Sigmoid colon (tissue), 7 donors: ENCODE measurements around the gene KIAA0586. TPM values are rescaled to one million over a fixed set of nuclear protein-coding genes. Genes with fewer than 3 reads are reported as not detected.

Source experiments
- DNase-seq: peaks from one replicate; pipeline ENCODE4 v3.0.0-alpha.2; 2019
- H3K27ac ChIP-seq, 4 donors: fragments of 200-600 bp; sonication (generic); one replicate each; pipeline ENCODE4 v1.5.1; 2016 to 2019; ENCODE audit warnings: mild to moderate bottlenecking in 1 of 4
- H3K27me3 ChIP-seq, 3 donors: fragments of 200-600 bp; sonication (generic); one replicate each; pipeline ENCODE4 v1.5.1; 2019; ENCODE audit warnings: mild to moderate bottlenecking in 1 of 3
- H3K36me3 ChIP-seq, 4 donors: fragments of 200-600 bp; sonication (generic); one replicate each; pipeline ENCODE4 v1.5.1; 2016 to 2019
- H3K4me1 ChIP-seq, 4 donors: fragments of 200-600 bp; sonication (generic); one replicate each; pipeline ENCODE4 v1.5.1; 2017 to 2019
- H3K4me3 ChIP-seq, 4 donors: fragments of 200-600 bp; sonication (generic); one replicate each; pipeline ENCODE4 v1.5.1; 2017 to 2019; ENCODE audit warnings: mild to moderate bottlenecking in 2 of 4, moderate library complexity in 1 of 4
- H3K9me3 ChIP-seq, 4 donors: fragments of 200-600 bp in 3 of 4; sonication (generic) in 3 of 4; one replicate each; pipeline versions ENCODE4 v1.5.1 to v1.6.1; 2013 to 2019
- EP300 ChIP-seq, 4 donors: sonication (generic); formaldehyde crosslinking; IDR thresholded peaks; one replicate each; pipeline ENCODE4 v1.6.1; 2017; ENCODE audit warnings: antibody characterized with exemption in 4 of 4
- POLR2A ChIP-seq, 2 donors: fragments of 450-650 bp; IDR thresholded peaks; one replicate each; pipeline ENCODE4 v1.6.1; 2016; ENCODE audit warnings: antibody characterized with exemption in 2 of 2, mild to moderate bottlenecking in 2 of 2, moderate library complexity in 2 of 2
- POLR2AphosphoS5 ChIP-seq, 4 donors: sonication (generic); formaldehyde crosslinking; IDR thresholded peaks; one replicate each; pipeline ENCODE4 v1.6.1; 2017; ENCODE audit warnings: antibody characterized with exemption in 4 of 4
- WGBS, 2 donors: extraction: QIAGEN DNeasy Blood & Tissue Kit; methylation state at CpG; one replicate each; pipeline ENCODE4 v1.1.7; 2013; 5-methylcytosine and 5-hydroxymethylcytosine counted together
- intact Hi-C: fragments of 100-400 bp; cut with DNase I; formaldehyde crosslinking; loops from one replicate; pipeline ENCODE4 v1.15.1; 2023
- polyA plus RNA-seq, 3 donors: library from polyadenylated mRNA; stranded (reverse); fragments of 200-250 nt; gene quantifications; one replicate each; pipeline ENCODE4 v1.2.3, GENCODE V29; 2013
- total RNA-seq, 4 donors: library from RNA; depleted of rRNA; stranded (reverse); fragments of >200 nt; gene quantifications; one replicate each; pipeline ENCODE4 v1.1.0, GENCODE V29; 2016
- TF ChIP-seq, protein P1 (sequence below), 4 experiments: fragments of 450-650 bp in 3 of 4; fragments of 200-600 bp in 1 of 4; IDR thresholded peaks; one replicate each; pipeline ENCODE4 v1.5.1; 2016 to 2019; ENCODE audit warnings: antibody characterized with exemption in 4 of 4, mild to moderate bottlenecking in 3 of 4, moderate library complexity in 2 of 4
- donor health status: healthy with polysubstance abuse.
- donor health status: Bipolar disorder and iron deficiency.
- donor health status: healthy.

KIAA0586 gene
- total and polyA plus RNA-seq, 7 donors = 2.5 to 20.2 (median 12.8) TPM

DNA sequence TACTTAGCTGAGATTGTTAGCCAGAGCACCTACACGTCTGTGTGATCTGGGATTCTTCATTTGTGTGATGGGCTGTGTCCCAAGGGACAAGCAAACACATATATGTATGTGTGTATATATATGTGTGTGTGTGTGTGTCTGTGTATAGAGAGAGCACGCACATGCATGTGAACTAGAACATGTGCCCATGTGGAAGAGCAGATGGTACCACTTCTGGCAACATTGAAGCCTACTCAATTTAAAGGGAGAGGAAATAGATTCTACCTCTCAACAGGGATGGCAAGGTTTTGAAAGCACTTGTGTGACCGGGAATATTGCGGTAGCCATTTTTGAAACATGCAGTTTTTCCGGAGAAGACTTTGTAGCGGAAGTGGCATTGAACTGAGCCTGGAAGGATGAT, 30.4 kb upstream of the KIAA0586 start:
- Histone ChIP-seq H3K27ac (no peak overlapping the region), H3K36me3 (no peaks in the 10 kb centered on the region), H3K9me3 (no peaks in the 10 kb centered on the region), H3K4me3 (no peak overlapping the region), H3K4me1 (peaks cover 0 to 14% (median 5%) of the 10 kb centered on the region in 4 donors), H3K27me3 (no peaks in the 10 kb centered on the region)
- intact Hi-C loops = loop anchor here (5.0 kb wide), 1 partner anchor 290 kb away; no protein-coding TSS in a partner anchor
- 94% methylated on average over 6 of the region's 6 CpGs for WGBS, 2 donors
- no peak for DNase-seq
- no peak for TF ChIP-seq POLR2AphosphoS5 (IDR thresholded peaks at IDR 0.05)
- TF ChIP-seq, protein P1, sequence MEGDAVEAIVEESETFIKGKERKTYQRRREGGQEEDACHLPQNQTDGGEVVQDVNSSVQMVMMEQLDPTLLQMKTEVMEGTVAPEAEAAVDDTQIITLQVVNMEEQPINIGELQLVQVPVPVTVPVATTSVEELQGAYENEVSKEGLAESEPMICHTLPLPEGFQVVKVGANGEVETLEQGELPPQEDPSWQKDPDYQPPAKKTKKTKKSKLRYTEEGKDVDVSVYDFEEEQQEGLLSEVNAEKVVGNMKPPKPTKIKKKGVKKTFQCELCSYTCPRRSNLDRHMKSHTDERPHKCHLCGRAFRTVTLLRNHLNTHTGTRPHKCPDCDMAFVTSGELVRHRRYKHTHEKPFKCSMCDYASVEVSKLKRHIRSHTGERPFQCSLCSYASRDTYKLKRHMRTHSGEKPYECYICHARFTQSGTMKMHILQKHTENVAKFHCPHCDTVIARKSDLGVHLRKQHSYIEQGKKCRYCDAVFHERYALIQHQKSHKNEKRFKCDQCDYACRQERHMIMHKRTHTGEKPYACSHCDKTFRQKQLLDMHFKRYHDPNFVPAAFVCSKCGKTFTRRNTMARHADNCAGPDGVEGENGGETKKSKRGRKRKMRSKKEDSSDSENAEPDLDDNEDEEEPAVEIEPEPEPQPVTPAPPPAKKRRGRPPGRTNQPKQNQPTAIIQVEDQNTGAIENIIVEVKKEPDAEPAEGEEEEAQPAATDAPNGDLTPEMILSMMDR (IDR thresholded peaks at IDR 0.05) = no peak
- no peak for TF ChIP-seq EP300 (IDR thresholded peaks at IDR 0.05)
- TF ChIP-seq POLR2A (IDR thresholded peaks at IDR 0.05) = no peak

DNA sequence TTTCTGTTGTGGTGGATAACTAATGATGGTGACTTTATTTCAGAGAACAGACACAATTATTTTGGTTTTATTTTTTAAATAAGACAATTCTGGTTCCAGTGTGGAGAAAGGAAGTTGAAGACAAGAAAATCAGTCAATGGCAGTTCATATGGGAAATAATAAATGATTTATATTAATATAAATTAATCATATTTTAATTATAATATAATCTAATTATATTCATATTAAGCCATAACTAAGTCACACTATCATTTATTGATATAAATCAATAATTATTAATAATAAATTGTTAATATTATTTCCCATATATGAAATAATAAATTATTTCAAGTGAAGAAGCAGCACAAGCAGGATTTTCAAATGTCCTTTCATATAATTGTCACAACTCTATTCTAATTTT, 29.0 kb upstream of the KIAA0586 start:
- H3K27me3 ChIP-seq = no peaks in the 10 kb centered on the region
- DNase-seq = no peak
- H3K4me3 ChIP-seq = no peak overlapping the region
- intact Hi-C loops = loop anchor here (5.0 kb wide), 1 partner anchor 291 kb away; no protein-coding TSS in a partner anchor
- no peak for TF ChIP-seq EP300 (IDR thresholded peaks at IDR 0.05)
- no peak for TF ChIP-seq POLR2A (IDR thresholded peaks at IDR 0.05)
- TF ChIP-seq, protein P1 (IDR thresholded peaks at IDR 0.05) = no peak
- no peaks in the 10 kb centered on the region for H3K9me3 ChIP-seq
- no peak overlapping the region for H3K27ac ChIP-seq
- peaks cover 0 to 14% (median 5%) of the 10 kb centered on the region in 4 donors for H3K4me1 ChIP-seq
- no peaks in the 10 kb centered on the region for H3K36me3 ChIP-seq

DNA sequence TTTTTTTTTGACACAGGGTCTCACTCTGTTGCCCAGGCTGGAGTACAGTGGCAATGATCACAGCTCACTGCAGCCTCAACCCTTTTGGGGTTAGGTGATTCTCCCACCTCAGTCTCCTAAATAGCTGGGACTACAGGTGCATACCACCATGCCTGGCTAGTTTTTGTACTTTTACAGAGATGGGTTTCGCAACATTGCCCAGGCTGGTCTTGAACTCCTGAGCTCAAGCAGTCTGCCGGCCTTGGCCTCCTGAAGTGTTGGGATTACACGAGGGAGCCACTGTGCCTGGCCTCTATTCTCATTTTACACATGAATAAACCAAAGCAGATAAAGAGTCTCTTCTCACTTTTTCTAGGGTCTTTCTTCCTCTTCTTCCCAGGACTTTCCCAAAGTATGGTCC, 28.6 kb upstream of the KIAA0586 start:
- DNase-seq = no peak
- H3K4me3 ChIP-seq = no peak overlapping the region
- H3K36me3 ChIP-seq = no peaks in the 10 kb centered on the region
- H3K4me1 ChIP-seq = peaks cover 0 to 14% (median 5%) of the 10 kb centered on the region in 4 donors
- intact Hi-C loops = loop anchor here (5.0 kb wide), 1 partner anchor 292 kb away; no protein-coding TSS in a partner anchor
- TF ChIP-seq POLR2A (IDR thresholded peaks at IDR 0.05) (no peak), POLR2AphosphoS5 (IDR thresholded peaks at IDR 0.05) (no peak), EP300 (IDR thresholded peaks at IDR 0.05) (no peak)
- TF ChIP-seq, protein P1 (IDR thresholded peaks at IDR 0.05) = no peak
- 95 to 96% methylated on average over 3 of the region's 3 CpGs for WGBS, 2 donors
- no peak overlapping the region for H3K27ac ChIP-seq
- no peaks in the 10 kb centered on the region for H3K27me3 ChIP-seq
- no peaks in the 10 kb centered on the region for H3K9me3 ChIP-seq

DNA sequence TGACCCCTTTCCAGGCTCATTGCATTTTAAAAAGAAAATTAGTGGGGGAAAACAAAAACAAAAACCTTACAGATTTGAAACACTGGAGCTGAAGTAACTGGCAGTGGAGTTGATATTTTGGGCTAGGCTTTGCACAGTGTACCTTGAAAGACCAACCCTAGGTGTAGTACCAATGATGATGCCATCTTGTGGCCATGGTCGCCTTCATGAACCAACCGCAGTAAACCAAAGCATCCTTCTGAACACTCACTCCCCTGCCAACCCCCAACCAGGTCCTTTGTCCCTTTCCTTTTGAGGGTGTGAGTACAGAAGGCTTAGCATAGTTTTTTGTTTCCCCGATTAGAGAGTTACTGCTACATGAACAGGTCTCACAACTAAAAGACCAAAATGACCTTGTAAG, 25.9 kb upstream of the KIAA0586 start:
- WGBS, 2 donors = 93% methylated on average over 3 of the region's 3 CpGs
- no peak for DNase-seq
- no peak overlapping the region for H3K27ac ChIP-seq
- peaks cover 0 to under 1% (median 0%) of the 10 kb centered on the region in 4 donors for H3K4me1 ChIP-seq
- TF ChIP-seq POLR2A (IDR thresholded peaks at IDR 0.05) (no peak), POLR2AphosphoS5 (IDR thresholded peaks at IDR 0.05) (no peak), EP300 (IDR thresholded peaks at IDR 0.05) (no peak)
- TF ChIP-seq, protein P1 (IDR thresholded peaks at IDR 0.05) = no peak
- intact Hi-C loops = no loop called here
- no peaks in the 10 kb centered on the region for H3K27me3 ChIP-seq
- no peaks in the 10 kb centered on the region for H3K9me3 ChIP-seq
- no peak overlapping the region for H3K4me3 ChIP-seq
- no peaks in the 10 kb centered on the region for H3K36me3 ChIP-seq

DNA sequence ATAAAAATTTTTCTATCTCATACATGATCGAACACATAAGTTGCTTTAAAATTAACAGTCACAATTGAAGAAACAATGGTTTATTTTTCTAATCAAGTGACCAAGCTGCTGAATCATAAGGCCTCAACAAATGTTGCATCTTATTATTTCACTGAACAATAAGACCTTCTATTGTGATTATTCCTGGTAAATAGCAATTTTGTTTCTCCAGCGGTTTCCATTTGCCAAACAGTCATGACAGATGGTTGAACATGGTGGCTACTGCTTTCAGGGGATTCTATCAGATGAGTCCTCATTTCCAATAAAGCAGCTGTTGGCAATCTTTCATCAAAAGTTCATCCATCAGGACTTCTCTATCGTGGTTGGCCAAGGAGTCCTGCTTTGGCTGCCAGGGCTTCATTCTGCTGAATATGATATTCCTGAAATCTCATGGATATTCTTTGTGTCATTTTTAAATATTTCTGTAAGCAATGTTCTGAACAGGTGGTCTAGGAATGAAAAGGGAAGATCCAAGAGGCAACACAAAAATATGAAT, 18.8 kb upstream of the KIAA0586 start:
- TF ChIP-seq EP300 (IDR thresholded peaks at IDR 0.05) = no peak
- TF ChIP-seq POLR2AphosphoS5 (IDR thresholded peaks at IDR 0.05) = no peak
- H3K27ac ChIP-seq = no peak overlapping the region
- H3K4me3 ChIP-seq = no peak overlapping the region
- DNase-seq = no peak
- H3K4me1 ChIP-seq = no peaks in the 10 kb centered on the region
- 94 to 96% methylated on average over 3 of the region's 3 CpGs for WGBS, 2 donors
- no peaks in the 10 kb centered on the region for H3K27me3 ChIP-seq
- peaks cover 14 to 57% (median 24%) of the 10 kb centered on the region in 4 donors for H3K36me3 ChIP-seq
- intact Hi-C loops = no loop called here
- no peaks in the 10 kb centered on the region for H3K9me3 ChIP-seq
